ENCODE results near the gene LNX1.

The LNX1 gene

DNA sequence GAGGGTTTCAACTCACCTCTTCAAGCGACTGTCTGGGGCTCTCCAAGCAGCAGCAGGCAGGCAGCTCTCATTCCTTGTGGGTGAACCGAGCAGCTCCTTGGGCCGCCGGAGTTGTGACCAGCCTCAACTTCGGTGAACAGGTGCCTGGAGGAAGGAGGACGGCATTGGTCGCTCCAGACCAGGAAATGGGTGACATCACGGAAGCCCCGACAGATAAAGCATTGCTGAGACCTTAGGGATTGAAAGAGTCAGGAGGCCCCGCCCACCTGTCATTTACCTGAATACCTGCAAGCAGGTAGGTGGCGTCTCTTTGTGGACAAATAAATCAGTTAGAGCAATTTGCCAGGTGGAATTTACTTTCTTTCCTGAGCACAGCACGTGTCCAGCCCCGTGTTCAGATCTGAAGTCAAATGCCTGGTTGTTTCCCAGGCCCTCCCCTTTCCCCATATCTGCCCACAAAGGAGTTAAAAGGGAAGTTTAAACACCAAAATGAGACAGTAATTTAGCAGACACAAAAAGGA, at the start of gene LNX1:
Gene LNX1 (minus strand): TSS at position 115 of the 521 bp plus-strand sequence. CDS start 17,484 bp downstream, outside the sequence.
- in situ Hi-C loops (cut with HindIII; ENCODE audit: low pct_ligation_motif_present, low sequenced_read_pairs): no loop called here
- DNase-seq: no peak
- Histone ChIP-seq H3K4me3 (ENCODE audit: low read depth, low read length) (no peak within 1 kb of the TSS), H3K36me3 (replicated peaks) (no peaks in the 10 kb centered on the region), H3K27ac (no peak within 1 kb of the TSS), H3K27me3 (replicated peaks) (no peaks in the 10 kb centered on the region)
- TF ChIP-seq, protein P1, sequence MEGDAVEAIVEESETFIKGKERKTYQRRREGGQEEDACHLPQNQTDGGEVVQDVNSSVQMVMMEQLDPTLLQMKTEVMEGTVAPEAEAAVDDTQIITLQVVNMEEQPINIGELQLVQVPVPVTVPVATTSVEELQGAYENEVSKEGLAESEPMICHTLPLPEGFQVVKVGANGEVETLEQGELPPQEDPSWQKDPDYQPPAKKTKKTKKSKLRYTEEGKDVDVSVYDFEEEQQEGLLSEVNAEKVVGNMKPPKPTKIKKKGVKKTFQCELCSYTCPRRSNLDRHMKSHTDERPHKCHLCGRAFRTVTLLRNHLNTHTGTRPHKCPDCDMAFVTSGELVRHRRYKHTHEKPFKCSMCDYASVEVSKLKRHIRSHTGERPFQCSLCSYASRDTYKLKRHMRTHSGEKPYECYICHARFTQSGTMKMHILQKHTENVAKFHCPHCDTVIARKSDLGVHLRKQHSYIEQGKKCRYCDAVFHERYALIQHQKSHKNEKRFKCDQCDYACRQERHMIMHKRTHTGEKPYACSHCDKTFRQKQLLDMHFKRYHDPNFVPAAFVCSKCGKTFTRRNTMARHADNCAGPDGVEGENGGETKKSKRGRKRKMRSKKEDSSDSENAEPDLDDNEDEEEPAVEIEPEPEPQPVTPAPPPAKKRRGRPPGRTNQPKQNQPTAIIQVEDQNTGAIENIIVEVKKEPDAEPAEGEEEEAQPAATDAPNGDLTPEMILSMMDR (IDR thresholded peaks at IDR 0.05; ENCODE audit: low read depth, low read length, missing control alignments): no peak

DNA sequence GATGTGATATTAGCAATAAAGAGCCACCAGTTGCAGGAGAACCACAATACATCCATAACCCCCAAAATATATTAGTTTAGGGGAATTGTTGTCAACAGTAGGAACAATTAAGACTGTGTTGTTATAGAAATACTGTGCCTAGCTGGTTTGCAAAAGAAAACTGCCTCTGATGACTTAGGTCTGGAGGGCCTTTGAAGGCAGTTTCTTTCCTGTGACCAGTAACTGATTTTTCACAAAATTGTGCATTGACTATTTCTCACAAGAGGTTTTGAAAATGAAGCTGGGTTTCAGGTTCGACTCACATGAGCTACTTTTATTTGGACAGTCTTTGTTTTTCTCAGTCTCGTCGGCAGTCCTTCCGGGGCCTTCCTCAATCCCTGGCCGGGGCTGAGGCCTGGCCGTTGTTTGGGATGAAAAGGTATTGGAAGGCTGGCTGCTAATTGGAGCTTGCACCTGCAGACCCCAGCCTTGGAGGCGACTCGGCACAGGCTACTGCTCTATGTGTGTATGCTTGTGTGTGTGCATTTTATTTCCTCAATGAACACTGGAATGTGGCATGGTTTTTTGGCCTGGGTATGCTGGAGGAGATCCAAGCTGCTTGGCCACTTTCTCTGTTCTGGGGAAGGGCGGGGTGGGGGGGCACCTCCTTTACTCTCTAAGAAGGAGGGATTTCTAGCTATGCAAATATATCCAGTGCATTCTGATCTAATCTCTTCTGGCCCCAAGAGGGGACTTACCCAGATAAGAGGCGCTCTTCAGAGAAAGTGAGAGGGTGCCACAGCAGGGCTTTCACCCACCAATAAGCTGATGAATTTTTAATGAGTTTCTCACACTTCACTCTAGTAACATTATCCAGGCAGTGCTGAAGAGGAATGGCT, 49.5 kb upstream of the LNX1 start:
- H3K27me3 ChIP-seq (replicated peaks): no peaks in the 10 kb centered on the region
- TF ChIP-seq, protein P1 (IDR thresholded peaks at IDR 0.05; ENCODE audit: low read depth, low read length, missing control alignments): no peak
- H3K4me3 ChIP-seq (ENCODE audit: low read depth, low read length): no peak overlapping the region
- no peaks in the 10 kb centered on the region for H3K36me3 ChIP-seq (replicated peaks)
- no peak overlapping the region for H3K27ac ChIP-seq
- in situ Hi-C loops (cut with HindIII; ENCODE audit: low pct_ligation_motif_present, low sequenced_read_pairs): no loop called here
- DNase-seq: no peak

DNA sequence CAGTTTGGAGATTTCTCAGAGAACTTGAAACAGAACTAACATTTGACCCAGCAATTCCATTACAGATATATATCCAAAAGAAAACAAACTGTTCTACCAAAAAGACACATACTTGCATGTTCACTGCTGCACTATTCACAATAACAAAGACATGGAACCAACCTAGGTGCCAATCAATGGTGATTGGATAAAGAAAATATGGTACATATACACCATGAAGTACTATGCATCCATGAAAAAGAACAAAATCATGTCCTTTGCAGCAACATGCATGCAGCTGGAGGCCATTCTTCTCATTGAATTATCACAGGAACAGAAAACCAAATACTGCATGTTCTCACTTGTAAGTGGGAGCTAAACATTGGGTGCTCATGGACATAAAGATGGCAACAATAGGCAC, 47.6 kb upstream of the LNX1 start:
- in situ Hi-C loops (cut with HindIII; ENCODE audit: low pct_ligation_motif_present, low sequenced_read_pairs): no loop called here
- Histone ChIP-seq H3K27me3 (replicated peaks) (no peaks in the 10 kb centered on the region), H3K27ac (no peak overlapping the region), H3K4me3 (ENCODE audit: low read depth, low read length) (no peak overlapping the region), H3K36me3 (replicated peaks) (no peaks in the 10 kb centered on the region)
- TF ChIP-seq, protein P1 (IDR thresholded peaks at IDR 0.05; ENCODE audit: low read depth, low read length, missing control alignments): no peak
- DNase-seq: no peak

DNA sequence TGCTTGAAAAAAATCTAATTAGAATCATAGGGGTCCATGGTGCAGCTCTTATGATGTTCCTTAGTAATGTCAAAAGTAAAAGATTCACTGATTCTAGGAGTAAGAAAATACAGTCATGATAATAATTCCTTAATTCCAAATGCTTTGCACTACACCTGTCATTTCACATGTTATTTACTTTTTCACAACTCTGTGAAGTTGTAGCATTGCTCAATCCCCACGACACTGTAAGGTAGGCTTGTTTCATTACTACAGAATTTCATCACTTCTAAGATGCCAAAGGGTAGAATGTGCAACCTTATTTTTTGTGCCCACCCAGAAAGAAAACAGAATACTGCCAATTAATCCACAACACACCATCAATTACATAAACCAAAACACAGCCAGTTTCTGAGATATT, 46.1 kb upstream of the LNX1 start:
- H3K27ac ChIP-seq: no peak overlapping the region
- no peak for DNase-seq
- H3K27me3 ChIP-seq (replicated peaks): no peaks in the 10 kb centered on the region
- TF ChIP-seq, protein P1 (IDR thresholded peaks at IDR 0.05; ENCODE audit: low read depth, low read length, missing control alignments): no peak
- H3K36me3 ChIP-seq (replicated peaks): no peaks in the 10 kb centered on the region
- no peak overlapping the region for H3K4me3 ChIP-seq (ENCODE audit: low read depth, low read length)
- in situ Hi-C loops (cut with HindIII; ENCODE audit: low pct_ligation_motif_present, low sequenced_read_pairs): no loop called here

DNA sequence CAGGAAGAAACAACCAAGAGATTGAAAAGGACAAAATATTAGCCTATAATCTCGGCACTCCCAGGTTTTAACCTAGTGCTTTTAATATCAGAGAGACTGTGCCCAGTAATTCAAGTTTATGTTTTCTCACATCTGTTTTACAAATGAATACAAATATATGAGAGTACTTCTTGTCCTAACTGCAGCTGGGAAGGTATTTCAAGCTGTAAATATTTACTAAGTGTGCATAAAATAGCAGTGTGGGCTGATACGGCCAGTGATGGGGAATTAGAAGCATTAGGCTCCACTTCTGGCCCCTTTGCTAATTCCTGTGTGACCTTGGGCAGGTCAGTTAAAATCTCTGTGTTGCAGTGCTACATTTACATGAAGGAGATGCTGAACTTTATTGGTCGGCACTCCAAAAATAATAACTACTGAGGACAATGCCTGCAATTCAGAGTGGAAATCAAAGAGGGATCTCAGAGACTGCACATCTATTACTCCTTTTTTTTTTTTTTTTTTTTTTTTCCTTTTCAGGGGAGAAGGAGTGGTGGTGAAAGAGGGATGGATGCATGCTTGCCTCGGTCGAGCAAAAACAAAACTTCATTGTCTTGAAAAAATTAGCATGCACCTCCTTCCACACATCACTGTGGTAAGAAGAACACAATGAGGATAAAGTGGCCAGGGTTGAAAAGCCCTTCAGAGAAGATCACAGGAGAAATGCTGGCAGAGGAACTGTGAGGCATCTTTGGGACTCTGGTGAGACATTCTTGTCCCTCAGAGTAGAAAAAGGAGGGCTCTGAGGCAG, 44.6 kb upstream of the LNX1 start:
- no peak for DNase-seq
- H3K27ac ChIP-seq: no peak overlapping the region
- TF ChIP-seq, protein P1 (IDR thresholded peaks at IDR 0.05; ENCODE audit: low read depth, low read length, missing control alignments): no peak
- H3K27me3 ChIP-seq (replicated peaks): no peaks in the 10 kb centered on the region
- H3K4me3 ChIP-seq (ENCODE audit: low read depth, low read length): no peak overlapping the region
- in situ Hi-C loops (cut with HindIII; ENCODE audit: low pct_ligation_motif_present, low sequenced_read_pairs): no loop called here
- no peaks in the 10 kb centered on the region for H3K36me3 ChIP-seq (replicated peaks)
